WI38 (cell line): ENCODE measurements around the gene SLC12A5.

Source experiments
- H3K4me3 ChIP-seq: 2 replicates; pipeline ENCODE4 v1.5.1; 2011; ENCODE audit warnings: low read depth, mild to moderate bottlenecking, control low read depth, low read length
- TF ChIP-seq, protein P1 (sequence below): IDR thresholded peaks from 2 replicates; pipeline ENCODE4 v1.5.1; 2012; ENCODE audit warnings: low read depth, mild to moderate bottlenecking, control low read depth, low read length

The SLC12A5 gene

DNA sequence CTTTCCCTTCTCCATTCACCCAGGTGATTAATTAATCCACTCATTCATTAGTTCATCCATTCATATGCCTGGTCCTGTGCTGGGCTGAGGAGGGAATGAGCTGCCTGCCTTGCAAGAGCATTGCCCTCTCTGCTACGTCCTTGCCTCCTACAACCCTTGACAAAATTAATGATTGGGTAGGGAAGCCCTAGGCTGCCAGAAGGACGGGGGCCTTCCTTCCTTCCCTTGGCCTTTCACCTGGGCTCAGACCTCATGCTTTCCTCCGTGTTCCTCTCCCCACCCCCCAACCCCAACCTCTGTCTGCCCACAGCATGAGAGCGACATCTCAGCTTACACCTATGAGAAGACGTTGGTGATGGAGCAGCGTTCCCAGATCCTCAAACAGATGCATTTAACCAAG lies 25.6 kb downstream of the SLC12A5 start:
- no peak overlapping the region for H3K4me3 ChIP-seq
- TF ChIP-seq, protein P1, sequence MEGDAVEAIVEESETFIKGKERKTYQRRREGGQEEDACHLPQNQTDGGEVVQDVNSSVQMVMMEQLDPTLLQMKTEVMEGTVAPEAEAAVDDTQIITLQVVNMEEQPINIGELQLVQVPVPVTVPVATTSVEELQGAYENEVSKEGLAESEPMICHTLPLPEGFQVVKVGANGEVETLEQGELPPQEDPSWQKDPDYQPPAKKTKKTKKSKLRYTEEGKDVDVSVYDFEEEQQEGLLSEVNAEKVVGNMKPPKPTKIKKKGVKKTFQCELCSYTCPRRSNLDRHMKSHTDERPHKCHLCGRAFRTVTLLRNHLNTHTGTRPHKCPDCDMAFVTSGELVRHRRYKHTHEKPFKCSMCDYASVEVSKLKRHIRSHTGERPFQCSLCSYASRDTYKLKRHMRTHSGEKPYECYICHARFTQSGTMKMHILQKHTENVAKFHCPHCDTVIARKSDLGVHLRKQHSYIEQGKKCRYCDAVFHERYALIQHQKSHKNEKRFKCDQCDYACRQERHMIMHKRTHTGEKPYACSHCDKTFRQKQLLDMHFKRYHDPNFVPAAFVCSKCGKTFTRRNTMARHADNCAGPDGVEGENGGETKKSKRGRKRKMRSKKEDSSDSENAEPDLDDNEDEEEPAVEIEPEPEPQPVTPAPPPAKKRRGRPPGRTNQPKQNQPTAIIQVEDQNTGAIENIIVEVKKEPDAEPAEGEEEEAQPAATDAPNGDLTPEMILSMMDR = no peak

DNA sequence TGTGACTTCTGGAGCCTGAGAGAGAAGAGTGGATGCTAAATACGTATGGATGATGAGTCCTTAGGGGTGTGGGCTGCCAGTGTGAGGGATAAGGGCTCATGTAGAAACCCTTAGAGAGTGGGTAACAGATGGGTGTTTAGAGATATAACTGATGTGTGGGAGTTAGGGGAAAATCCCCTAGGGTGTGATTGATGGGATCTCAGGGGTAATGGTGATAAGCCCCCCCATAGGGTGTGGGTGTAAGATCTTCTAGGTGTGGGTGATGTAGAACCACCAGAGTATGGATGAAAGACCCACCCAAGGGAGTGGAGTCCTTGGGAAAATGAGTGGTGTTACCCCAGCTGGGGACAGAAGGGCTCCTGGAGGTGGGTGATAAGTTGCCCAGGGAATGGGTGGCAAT lies 26.3 kb downstream of the SLC12A5 start:
- TF ChIP-seq, protein P1 = no peak

DNA sequence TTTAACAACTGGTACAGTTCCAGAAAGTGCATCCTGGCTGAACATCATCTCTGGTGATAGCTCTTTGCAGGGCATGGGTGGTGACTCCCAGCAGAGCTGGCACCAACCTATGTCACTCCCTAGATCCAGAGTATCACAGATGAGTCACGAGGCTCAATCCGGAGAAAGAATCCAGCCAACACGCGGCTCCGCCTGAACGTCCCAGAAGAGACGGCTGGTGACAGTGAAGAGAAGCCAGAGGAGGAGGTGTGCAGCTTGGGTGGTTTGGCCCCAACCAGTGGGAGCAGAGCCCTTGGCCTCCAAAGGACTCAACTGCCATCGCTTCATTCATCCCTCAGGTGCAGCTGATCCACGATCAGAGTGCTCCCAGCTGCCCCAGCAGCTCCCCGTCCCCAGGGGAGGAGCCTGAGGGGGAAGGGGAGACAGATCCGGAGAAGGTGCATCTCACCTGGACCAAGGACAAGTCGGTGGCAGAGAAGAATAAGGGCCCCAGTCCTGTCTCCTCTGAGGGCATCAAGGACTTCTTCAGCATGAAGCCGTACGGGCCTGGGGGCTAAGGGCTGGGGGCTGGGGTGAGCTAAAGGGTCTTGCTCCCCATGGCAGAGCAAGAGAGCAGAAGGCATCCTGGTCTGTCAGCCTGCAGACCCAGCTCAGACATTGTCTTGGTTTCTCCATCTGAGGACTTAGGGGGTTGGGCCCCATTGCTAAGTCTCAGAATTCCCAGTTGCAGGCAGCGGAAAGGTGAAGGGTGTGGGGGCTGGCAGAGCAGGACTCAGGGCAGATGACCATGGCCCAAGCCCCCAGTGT lies 27.2 kb downstream of the SLC12A5 start:
- TF ChIP-seq, protein P1 = no peak

More for the DNA sequence above, 26.3 kb downstream of the SLC12A5 start:
- no peak overlapping the region for H3K4me3 ChIP-seq

DNA sequence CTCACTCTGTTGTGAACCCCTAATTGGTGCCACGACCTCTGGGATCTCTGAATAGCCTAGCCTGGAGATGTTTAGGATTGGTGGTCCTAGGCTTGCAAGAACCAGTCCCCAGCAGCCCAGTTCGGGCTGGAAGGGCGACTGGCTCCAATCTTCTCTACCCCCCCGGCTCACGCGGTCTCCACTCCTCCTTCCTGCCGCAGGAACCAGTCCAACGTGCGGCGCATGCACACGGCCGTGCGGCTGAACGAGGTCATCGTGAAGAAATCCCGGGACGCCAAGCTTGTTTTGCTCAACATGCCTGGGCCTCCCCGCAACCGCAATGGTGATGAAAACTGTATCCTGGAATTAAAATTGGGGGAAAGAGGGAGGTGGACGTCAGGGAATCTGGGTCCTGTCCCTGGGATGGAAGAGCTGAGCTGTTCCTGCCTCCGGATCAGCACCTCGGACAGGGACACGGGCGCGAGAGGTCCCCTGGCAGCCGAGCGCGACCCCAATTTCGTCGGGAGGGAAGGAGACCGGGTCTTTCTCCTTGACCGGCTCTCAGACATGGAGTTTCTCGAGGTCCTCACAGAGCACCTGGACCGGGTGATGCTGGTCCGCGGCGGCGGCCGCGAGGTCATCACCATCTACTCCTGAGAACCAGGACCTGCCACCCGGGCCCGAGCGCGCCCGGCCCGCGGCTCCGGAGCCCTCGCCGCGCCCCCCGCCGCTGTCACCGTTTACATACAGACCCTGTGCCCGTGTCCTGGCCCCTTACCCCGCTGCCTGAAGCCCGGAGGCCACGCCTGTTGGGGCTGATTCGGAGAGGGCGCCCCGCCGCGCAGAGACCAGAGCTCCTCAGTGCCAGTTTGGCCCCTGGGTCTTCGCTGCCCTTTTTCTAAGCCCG lies 28.2 kb downstream of the SLC12A5 start:
- TF ChIP-seq, protein P1 = no peak
- no peak overlapping the region for H3K4me3 ChIP-seq

More for the DNA sequence above, 27.2 kb downstream of the SLC12A5 start:
- no peak overlapping the region for H3K4me3 ChIP-seq

DNA sequence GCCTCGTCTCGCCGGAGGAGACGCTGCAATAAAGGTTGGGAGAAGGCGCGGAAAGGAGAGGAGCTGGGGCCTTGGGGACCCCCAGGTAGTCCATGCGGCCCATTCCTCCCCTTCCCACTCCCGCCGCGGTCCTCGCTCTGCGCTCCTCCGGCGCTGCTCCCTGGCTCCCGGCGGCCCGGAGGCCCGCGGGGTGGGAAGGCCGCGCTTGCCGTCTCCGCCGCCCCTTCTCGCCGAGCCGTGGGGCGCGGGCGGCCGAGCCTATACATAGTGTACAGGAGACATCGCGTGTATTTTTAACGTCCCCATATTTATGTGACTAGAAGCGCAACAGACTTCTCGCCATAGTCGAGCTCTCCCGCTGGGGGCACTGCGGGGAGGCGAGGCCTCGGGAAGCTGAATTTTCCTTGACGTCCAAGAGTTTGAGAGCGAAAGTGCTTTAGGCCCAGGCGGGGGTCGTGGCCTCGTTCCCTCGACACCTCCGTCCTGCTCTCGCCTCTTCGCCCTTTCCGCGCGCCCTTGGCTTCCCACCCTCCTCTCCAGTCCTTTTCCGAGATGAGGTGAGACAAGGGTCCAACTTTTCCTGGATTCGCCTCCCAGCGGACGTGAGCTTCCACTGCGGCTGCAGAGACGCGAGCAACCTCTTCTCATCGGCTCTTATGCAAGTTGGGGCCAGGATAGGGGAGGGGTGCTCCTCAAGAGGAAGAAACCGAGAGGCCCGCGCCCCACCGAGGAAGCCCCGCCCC lies 29.0 kb downstream of the SLC12A5 start:
- peak overlapping the region; percentile 21; the same call in 1 of the 2 replicates for H3K4me3 ChIP-seq
- TF ChIP-seq, protein P1 = peak; percentile 42

DNA sequence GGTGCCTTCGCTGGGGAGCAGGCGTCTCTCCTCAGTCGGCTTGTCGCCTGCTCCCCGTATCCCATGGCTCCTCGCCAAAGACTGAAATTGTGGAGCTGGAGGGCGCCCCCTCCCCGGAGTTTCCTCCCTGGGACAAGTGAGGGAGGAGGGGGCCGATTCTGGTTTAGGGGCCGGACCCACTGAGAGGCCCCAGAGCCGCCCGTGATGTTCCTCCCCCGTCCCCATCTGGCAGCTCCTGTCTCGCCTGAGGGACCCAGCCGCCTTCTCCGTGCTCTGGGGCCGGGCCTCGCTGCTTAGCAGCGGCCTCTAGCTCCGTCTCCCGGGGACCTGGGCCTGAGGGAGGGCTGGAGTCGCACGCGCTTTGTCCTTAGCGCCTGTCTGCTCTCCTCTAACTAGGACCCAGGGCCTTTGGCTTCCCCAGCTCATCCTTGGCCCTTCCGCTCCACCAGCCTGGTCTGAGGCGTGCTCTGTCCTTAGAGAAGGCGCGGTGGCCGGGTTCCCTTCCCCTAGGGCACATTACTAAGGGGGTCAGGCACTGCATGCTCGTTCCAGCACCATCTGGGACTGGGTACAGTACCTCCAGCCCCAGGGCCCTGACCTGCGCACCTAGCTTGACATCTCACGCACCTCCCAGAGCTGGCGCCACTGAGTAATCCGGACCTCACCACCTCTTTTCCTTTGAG lies 29.7 kb downstream of the SLC12A5 start:
- TF ChIP-seq, protein P1 = no peak
- H3K4me3 ChIP-seq = no peak overlapping the region
